SJCRH30 (cell line): ENCODE data around the gene SEC31A. TPM values are rescaled to one million over a fixed set of nuclear protein-coding genes. Genes with fewer than 3 reads are reported as not detected.
"Not testable (repeated sequence)": the region's sequence is repeated elsewhere in the genome, so short reads cannot be mapped to it uniquely, and the experiment has no call there.

Experiments used
- DNase-seq, 2 experiments: peaks; one replicate each; pipeline ENCODE4 v3.0.0-alpha.2; 2015 to 2020
- H3K27ac ChIP-seq: fragments of 250-450 bp; sonication (Bioruptor Pico); 2 replicates; pipeline ENCODE4 v1.5.1; 2020; ENCODE audit warnings: mild to moderate bottlenecking, moderate library complexity
- H3K27me3 ChIP-seq: fragments of 250-450 bp; sonication (Bioruptor Pico); 2 replicates; pipeline ENCODE4 v1.5.1; 2020; ENCODE audit warnings: mild to moderate bottlenecking, moderate library complexity
- H3K36me3 ChIP-seq: fragments of 250-450 bp; sonication (Bioruptor Pico); 2 replicates; pipeline ENCODE4 v1.5.1; 2020; ENCODE audit warnings: mild to moderate bottlenecking, moderate library complexity
- H3K4me1 ChIP-seq: fragments of 250-450 bp; sonication (Bioruptor Pico); 2 replicates; pipeline ENCODE4 v1.5.1; 2020; ENCODE audit warnings: mild to moderate bottlenecking, moderate library complexity
- H3K4me3 ChIP-seq: fragments of 250-450 bp; sonication (Bioruptor Pico); 2 replicates; pipeline ENCODE4 v1.5.1; 2020; ENCODE audit warnings: mild to moderate bottlenecking, moderate library complexity
- H3K9me3 ChIP-seq: fragments of 250-450 bp; sonication (Bioruptor Pico); replicated peaks from 2 replicates; pipeline ENCODE4 v1.5.1; 2020; ENCODE audit warnings: mild to moderate bottlenecking, moderate library complexity
- total RNA-seq: library from RNA; depleted of rRNA; stranded (reverse); fragments of >200 nt; shearing (Covaris generic); gene quantifications from 2 replicates; pipeline ENCODE4 v1.2.3, GENCODE V29; 2014; rRNA removed

The SEC31A gene, protein sequence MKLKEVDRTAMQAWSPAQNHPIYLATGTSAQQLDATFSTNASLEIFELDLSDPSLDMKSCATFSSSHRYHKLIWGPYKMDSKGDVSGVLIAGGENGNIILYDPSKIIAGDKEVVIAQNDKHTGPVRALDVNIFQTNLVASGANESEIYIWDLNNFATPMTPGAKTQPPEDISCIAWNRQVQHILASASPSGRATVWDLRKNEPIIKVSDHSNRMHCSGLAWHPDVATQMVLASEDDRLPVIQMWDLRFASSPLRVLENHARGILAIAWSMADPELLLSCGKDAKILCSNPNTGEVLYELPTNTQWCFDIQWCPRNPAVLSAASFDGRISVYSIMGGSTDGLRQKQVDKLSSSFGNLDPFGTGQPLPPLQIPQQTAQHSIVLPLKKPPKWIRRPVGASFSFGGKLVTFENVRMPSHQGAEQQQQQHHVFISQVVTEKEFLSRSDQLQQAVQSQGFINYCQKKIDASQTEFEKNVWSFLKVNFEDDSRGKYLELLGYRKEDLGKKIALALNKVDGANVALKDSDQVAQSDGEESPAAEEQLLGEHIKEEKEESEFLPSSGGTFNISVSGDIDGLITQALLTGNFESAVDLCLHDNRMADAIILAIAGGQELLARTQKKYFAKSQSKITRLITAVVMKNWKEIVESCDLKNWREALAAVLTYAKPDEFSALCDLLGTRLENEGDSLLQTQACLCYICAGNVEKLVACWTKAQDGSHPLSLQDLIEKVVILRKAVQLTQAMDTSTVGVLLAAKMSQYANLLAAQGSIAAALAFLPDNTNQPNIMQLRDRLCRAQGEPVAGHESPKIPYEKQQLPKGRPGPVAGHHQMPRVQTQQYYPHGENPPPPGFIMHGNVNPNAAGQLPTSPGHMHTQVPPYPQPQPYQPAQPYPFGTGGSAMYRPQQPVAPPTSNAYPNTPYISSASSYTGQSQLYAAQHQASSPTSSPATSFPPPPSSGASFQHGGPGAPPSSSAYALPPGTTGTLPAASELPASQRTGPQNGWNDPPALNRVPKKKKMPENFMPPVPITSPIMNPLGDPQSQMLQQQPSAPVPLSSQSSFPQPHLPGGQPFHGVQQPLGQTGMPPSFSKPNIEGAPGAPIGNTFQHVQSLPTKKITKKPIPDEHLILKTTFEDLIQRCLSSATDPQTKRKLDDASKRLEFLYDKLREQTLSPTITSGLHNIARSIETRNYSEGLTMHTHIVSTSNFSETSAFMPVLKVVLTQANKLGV
- total RNA-seq = 139 and 153 TPM in 2 replicates

- Histone ChIP-seq H3K27ac (peak within 1 kb of the TSS; percentile 81), H3K27me3 (no peaks in the 10 kb centered on the region), H3K9me3 (no peaks in the 10 kb centered on the region), H3K4me3 (peak within 1 kb of the TSS; percentile 91), H3K4me1 (peaks cover 4% of the 10 kb centered on the region; the same call in 1 of the 2 replicates), H3K36me3 (peaks cover 42% of the 10 kb centered on the region)
- DNase-seq = peak; percentile 99
Observed at GRCh38 chr4:82890901-82891706, at the start of gene SEC31A. Gene SEC31A, minus strand, starts transcription at chr4:82891153. Its CDS starts 9,217 bp downstream, at chr4:82881936.

DNA sequence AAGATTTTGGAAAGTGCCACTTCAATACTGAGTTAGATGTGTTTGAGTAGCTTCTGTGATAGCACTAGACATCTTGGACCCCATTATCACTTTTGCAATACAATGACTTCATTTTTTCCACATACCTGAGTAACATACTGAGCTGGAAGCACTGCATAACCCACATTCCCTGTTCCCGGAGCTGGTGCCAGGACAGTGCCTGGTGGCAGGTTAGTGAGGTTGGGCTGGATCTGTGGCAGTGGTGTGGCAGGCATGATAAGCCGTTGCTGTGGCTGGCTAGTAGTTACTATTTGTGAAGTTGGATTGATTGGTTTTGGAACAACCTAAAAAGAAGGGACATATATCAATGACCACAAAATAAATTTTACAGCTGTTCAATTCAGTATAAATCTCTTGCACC, 48.5 kb upstream of the SEC31A start:
- no peaks in the 10 kb centered on the region for H3K27me3 ChIP-seq
- no peak for DNase-seq
- H3K4me3 ChIP-seq = no peak overlapping the region
- peaks cover 65% of the 10 kb centered on the region for H3K36me3 ChIP-seq
- no peak overlapping the region for H3K27ac ChIP-seq
- H3K9me3 ChIP-seq = no peaks in the 10 kb centered on the region
- no peaks in the 10 kb centered on the region for H3K4me1 ChIP-seq

DNA sequence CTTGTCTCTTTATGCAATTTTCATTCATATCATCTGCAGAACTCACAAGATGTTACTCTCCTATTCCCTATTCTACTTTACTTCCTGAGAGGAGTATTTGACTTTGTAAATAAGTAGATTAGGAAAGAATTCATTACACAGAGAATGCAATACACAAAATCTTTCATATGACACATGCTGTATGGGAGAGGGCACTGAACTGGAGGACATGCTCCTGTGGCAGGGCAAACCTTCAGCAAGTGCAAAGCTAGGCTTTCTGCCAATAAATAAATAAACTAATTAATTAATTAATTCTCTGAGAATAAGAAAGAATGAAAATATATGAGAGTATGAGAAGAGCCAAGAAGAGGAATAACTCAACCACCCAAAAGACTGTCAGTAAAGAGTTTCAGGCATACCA, 43.5 kb upstream of the SEC31A start:
- no peaks in the 10 kb centered on the region for H3K4me1 ChIP-seq

DNA sequence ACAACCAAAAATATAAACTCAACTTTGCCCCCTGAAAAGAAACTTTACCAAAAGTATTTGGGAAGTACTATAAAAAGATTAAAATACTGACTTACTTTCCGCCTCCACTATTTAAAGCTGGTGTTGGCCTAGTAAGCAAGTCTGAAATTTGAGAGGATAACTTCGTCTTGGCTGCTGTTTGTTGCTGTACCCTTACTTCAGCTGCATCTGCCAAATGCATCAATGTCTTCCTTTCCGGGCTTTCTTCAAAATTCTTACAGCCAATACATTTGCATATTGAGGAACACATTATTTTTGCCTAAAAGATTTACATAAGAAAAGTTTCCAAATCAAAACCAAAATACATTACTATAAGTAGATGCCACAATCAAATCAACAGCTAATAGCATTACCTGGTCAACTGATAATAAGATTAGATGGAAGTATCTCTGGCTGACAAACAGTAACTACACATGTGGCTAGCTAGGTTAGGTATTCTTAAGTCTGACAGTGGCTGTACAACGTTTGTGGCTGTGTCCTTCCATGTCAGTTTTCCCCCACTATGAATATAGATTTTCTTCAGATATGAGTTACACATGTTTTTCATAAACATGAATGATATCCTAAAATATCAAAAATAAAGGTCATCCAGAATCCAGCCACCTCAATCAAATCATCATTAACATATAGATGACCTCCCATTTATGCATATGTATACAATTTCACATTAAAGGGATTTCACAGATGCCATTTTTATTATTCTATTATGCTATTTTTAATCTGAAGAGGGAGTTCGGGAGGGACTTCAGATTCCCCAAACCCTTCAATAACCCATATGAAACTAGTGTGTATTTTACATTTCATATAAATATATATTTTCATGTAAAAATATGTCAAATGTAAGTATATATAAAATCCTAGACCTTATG, 40.1 kb upstream of the SEC31A start:
- H3K36me3 ChIP-seq = peaks cover 69% of the 10 kb centered on the region
- H3K9me3 ChIP-seq = no peaks in the 10 kb centered on the region
- H3K4me3 ChIP-seq = no peak overlapping the region
- H3K27me3 ChIP-seq = no peaks in the 10 kb centered on the region
- no peak for DNase-seq
- no peaks in the 10 kb centered on the region for H3K4me1 ChIP-seq
- H3K27ac ChIP-seq = no peak overlapping the region

More for the DNA sequence above, 43.5 kb upstream of the SEC31A start:
- peaks cover 75% of the 10 kb centered on the region for H3K36me3 ChIP-seq
- DNase-seq = no peak
- H3K27me3 ChIP-seq = no peaks in the 10 kb centered on the region
- H3K9me3 ChIP-seq = no peaks in the 10 kb centered on the region
- no peak overlapping the region for H3K27ac ChIP-seq
- H3K4me3 ChIP-seq = no peak overlapping the region

DNA sequence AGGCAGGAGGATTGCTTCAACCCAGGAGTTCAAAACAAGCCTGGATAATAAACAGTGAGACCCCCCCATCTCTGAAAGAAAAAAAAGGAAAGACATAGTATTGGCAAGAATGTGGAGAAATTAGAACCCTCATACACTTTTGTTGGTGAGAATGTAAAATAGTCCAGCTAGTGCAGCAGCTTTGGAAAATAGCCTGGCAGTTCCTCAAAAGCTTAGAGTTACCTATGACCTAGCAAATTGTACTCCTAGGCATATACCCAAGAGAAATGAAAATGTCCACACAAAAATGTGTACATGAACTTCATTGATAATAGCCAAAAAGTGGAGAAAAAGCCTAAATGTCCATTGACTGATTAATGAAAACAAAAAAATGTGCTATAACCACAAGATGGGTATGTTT, 30.8 kb upstream of the SEC31A start:
- no peak overlapping the region for H3K27ac ChIP-seq
- H3K4me1 ChIP-seq = peaks cover 5% of the 10 kb centered on the region; the same call in 1 of the 2 replicates
- H3K9me3 ChIP-seq = no peaks in the 10 kb centered on the region
- peaks cover 26% of the 10 kb centered on the region for H3K36me3 ChIP-seq
- no peak overlapping the region for H3K4me3 ChIP-seq
- H3K27me3 ChIP-seq = no peaks in the 10 kb centered on the region
- DNase-seq = no peak

- no peak for DNase-seq
- peaks cover 5% of the 10 kb centered on the region; the same call in 1 of the 2 replicates for H3K4me1 ChIP-seq
Observed at GRCh38 chr4:82919386-82919785, 28.4 kb upstream of the SEC31A start.

GRCh38 chr4:82918091-82918490, 27.1 kb upstream of the SEC31A start:
- no peak for DNase-seq
- peaks cover 16% of the 10 kb centered on the region for H3K36me3 ChIP-seq
- no peak overlapping the region for H3K27ac ChIP-seq
- H3K4me3 ChIP-seq = no peak overlapping the region
- H3K27me3 ChIP-seq = no peaks in the 10 kb centered on the region
- H3K9me3 ChIP-seq = no peaks in the 10 kb centered on the region
- H3K4me1 ChIP-seq = peaks cover 4% of the 10 kb centered on the region; the same call in 1 of the 2 replicates

More at GRCh38 chr4:82919386-82919785, 28.4 kb upstream of the SEC31A start:
- H3K27me3 ChIP-seq = no peaks in the 10 kb centered on the region
- H3K36me3 ChIP-seq = peaks cover 19% of the 10 kb centered on the region
- H3K9me3 ChIP-seq = no peaks in the 10 kb centered on the region
- H3K27ac ChIP-seq = no peak overlapping the region
- H3K4me3 ChIP-seq = no peak overlapping the region

DNA sequence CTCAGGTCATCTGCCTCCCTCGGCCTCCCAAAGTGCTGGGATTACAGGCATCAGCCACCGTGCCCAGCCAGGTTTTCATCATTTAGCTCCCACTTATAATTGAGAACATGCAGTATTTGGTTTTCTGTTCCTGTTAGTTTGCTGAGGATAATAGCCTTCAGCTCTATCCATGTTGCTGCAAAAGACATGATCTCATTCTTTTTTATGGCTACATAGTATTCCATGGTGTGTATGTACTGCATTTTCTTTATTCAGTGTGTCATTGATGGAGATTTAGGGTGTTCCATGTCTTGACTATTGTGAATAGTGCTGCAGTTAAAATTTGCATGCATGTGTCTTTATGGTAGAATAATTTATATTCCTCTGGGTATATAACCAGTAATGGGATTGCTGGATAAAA, 23.0 kb upstream of the SEC31A start:
- H3K27me3 ChIP-seq, DNase-seq, H3K4me1 ChIP-seq, H3K27ac ChIP-seq, H3K9me3 ChIP-seq, H3K4me3 ChIP-seq: not testable (repeated sequence)
- H3K36me3 ChIP-seq = peaks cover 21% of the 10 kb centered on the region

GRCh38 chr4:82913305-82913704, 22.4 kb upstream of the SEC31A start:
- H3K27ac ChIP-seq = no peak overlapping the region
- H3K36me3 ChIP-seq = peaks cover 21% of the 10 kb centered on the region
- H3K4me3 ChIP-seq = no peak overlapping the region
- no peaks in the 10 kb centered on the region for H3K9me3 ChIP-seq
- no peaks in the 10 kb centered on the region for H3K4me1 ChIP-seq
- DNase-seq = no peak
- no peaks in the 10 kb centered on the region for H3K27me3 ChIP-seq

- Histone ChIP-seq H3K27ac (no peak overlapping the region), H3K27me3 (no peaks in the 10 kb centered on the region), H3K4me1 (no peaks in the 10 kb centered on the region), H3K4me3 (no peak overlapping the region), H3K36me3 (peaks cover 17% of the 10 kb centered on the region), H3K9me3 (no peaks in the 10 kb centered on the region)
- DNase-seq = no peak
Observed at GRCh38 chr4:82909326-82909725, 18.4 kb upstream of the SEC31A start.

DNA sequence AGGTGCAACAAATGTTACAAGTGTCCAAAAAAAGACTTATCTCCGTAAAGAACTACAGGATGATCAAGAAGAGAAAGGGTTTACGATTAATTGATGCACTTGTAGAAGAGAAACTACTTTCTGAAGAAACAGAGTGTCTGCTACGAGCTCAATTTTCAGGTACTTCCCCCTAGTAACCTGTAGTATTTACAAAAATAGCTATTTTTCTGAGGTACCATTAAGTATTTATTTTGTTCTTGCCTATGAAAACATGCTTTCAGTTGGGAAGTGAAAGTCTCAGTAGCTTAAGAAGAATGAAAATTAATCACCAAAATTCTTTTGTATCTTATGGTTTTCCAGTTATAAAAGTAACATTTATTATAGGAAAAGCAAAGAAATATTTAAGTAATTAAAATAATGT, 15.5 kb upstream of the SEC31A start:
- peaks cover 17% of the 10 kb centered on the region for H3K36me3 ChIP-seq
- DNase-seq = no peak
- no peaks in the 10 kb centered on the region for H3K4me1 ChIP-seq
- no peaks in the 10 kb centered on the region for H3K9me3 ChIP-seq
- H3K27ac ChIP-seq = no peak overlapping the region
- no peaks in the 10 kb centered on the region for H3K27me3 ChIP-seq
- H3K4me3 ChIP-seq = no peak overlapping the region

DNA sequence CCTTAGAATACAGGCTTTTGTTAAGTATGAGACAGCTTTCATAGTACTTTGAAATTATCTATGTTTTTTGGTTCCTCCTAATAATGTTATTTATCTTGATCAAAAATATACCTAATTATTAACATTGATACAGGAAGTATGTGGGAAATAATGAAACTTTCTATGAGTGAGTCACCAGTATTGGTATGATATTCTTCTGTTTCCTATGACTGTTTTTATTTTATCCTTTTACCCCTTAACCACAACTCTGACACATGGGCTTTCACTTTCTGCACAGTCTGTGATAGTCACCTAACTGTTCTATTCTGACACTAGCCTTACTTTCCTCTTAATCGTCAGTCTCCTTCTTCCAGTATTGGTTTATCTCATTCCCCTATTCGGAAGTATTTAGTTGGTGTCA, 14.3 kb upstream of the SEC31A start:
- H3K36me3 ChIP-seq = peaks cover 17% of the 10 kb centered on the region
- no peak for DNase-seq
- H3K9me3 ChIP-seq = no peaks in the 10 kb centered on the region
- H3K27me3 ChIP-seq = no peaks in the 10 kb centered on the region
- no peak overlapping the region for H3K4me3 ChIP-seq
- no peaks in the 10 kb centered on the region for H3K4me1 ChIP-seq
- no peak overlapping the region for H3K27ac ChIP-seq

DNA sequence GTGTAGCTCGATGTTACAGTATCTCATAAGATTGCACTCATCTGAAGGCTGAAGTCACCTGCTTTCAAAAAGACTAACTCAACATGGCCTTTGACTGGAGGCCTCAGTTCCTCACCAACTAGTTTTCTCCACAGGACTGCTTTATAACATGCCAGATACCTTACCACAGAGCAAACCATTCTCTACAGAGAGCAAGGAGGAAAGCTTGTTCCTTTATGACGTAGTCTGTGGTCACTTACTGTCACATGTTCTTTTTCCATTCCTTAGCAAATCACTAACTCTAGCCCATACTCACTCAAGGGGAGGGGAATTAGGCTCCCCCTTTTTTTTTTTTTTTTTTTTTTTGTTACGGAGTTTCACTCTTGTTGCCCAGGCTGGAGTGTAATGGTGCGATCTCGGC, 12.8 kb upstream of the SEC31A start:
- H3K27me3 ChIP-seq = no peaks in the 10 kb centered on the region
- H3K4me3 ChIP-seq = no peak overlapping the region
- no peaks in the 10 kb centered on the region for H3K4me1 ChIP-seq
- no peak for DNase-seq
- H3K9me3 ChIP-seq = no peaks in the 10 kb centered on the region
- H3K36me3 ChIP-seq = peaks cover 9% of the 10 kb centered on the region
- H3K27ac ChIP-seq = no peak overlapping the region
